HG02840 (cell line): Measurements from ENCODE around the gene LIPK.
"Not testable (repeated sequence)": the region's sequence is repeated elsewhere in the genome, so short reads cannot be mapped to it uniquely, and the experiment has no call there.

Experiments
- ATAC-seq: cut with Tn5 transposase; IDR thresholded peaks from one replicate; pipeline ENCODE4 v1.9.1; 2021; ENCODE audit warnings: mild to moderate bottlenecking, moderate library complexity, moderate number of reproducible peaks; ENCODE audit not compliant: unreplicated experiment, low FRiP score

LIPK gene

GRCh38 chr10:88709361-88709760 lies 3.3 kb downstream of the LIPK start:
- not testable (repeated sequence) for ATAC-seq

- no peak for ATAC-seq
Observed at GRCh38 chr10:88715517-88715916, 9.5 kb downstream of the LIPK start.

GRCh38 chr10:88721392-88721791 lies 15.3 kb downstream of the LIPK start:
- ATAC-seq: no peak

GRCh38 chr10:88725798-88726197 lies 19.7 kb downstream of the LIPK start:
- ATAC-seq: no peak

GRCh38 chr10:88728107-88728763 lies 22.2 kb downstream of the LIPK start:
- no peak for ATAC-seq

- no peak for ATAC-seq
Observed at GRCh38 chr10:88730864-88731263, 24.8 kb downstream of the LIPK start.

- ATAC-seq: no peak
Observed at GRCh38 chr10:88731296-88731695, 25.2 kb downstream of the LIPK start.

- ATAC-seq: no peak
Observed at GRCh38 chr10:88733215-88733614, 27.2 kb downstream of the LIPK start.

- no peak for ATAC-seq
Observed at GRCh38 chr10:88735661-88736060, 29.6 kb downstream of the LIPK start.

- ATAC-seq: not testable (repeated sequence)
Observed at GRCh38 chr10:88741921-88742320, 35.9 kb downstream of the LIPK start.

- ATAC-seq: no peak
Observed at GRCh38 chr10:88742448-88742847, 36.4 kb downstream of the LIPK start.

- no peak for ATAC-seq
Observed at GRCh38 chr10:88744002-88744401, 38.0 kb downstream of the LIPK start.

- ATAC-seq: no peak
Observed at GRCh38 chr10:88745633-88746032, 39.6 kb downstream of the LIPK start.

GRCh38 chr10:88754287-88754686 lies 48.2 kb downstream of the LIPK start:
- no peak for ATAC-seq

- no peak for ATAC-seq
Observed at GRCh38 chr10:88755753-88756152, 49.7 kb downstream of the LIPK start.

- ATAC-seq: no peak
Observed at GRCh38 chr10:88756660-88757059, 50.6 kb downstream of the LIPK start.

GRCh38 chr10:88759366-88760101 lies 53.5 kb downstream of the LIPK start, which contains the start of gene LIPN:
Gene LIPN (plus strand): TSS chr10:88760020. CDS start chr10:88761406, 1,386 bp downstream.
- ATAC-seq: no peak

GRCh38 chr10:88762906-88763305 lies 56.9 kb downstream of the LIPK start:
- no peak for ATAC-seq

- ATAC-seq: no peak
Observed at GRCh38 chr10:88763441-88763840, 57.4 kb downstream of the LIPK start.

GRCh38 chr10:88764110-88764509 lies 58.1 kb downstream of the LIPK start:
- ATAC-seq: no peak

GRCh38 chr10:88765816-88766215 lies 59.8 kb downstream of the LIPK start:
- ATAC-seq: no peak

- ATAC-seq: no peak
Observed at GRCh38 chr10:88769384-88769783, 63.3 kb downstream of the LIPK start.
